HEK293 (cell line): ENCODE data around the gene ELMO1.

Experiments
- CTCF ChIA-PET: fragments of 350-600 bp; formaldehyde crosslinking; extraction: SDS; loops from one replicate; lab custom pipeline; 2021; ENCODE audit warnings: antibody characterized with exemption; lab: Yijun Ruan, JAX
- POLR2A ChIA-PET: fragments of 300-600 bp; formaldehyde crosslinking; extraction: SDS; loops from one replicate; lab custom pipeline; 2020; ENCODE audit warnings: antibody characterized with exemption, inconsistent platforms; lab: Yijun Ruan, JAX
- H3K27ac ChIP-seq: fragments of 200-500 bp; sonication (Bioruptor generic); 2 replicates; pipeline ENCODE4 v1.5.1; 2014; ENCODE audit warnings: low read depth, low read length, control low read depth, inconsistent platforms; ENCODE audit errors: extremely low read depth
- H3K36me3 ChIP-seq, 2 experiments: fragments of 200-500 bp in 1 of 2; sonication (Bioruptor generic) in 1 of 2; 1 replicate in 1 of 2; 2 replicates in 1 of 2; pipeline ENCODE4 v1.5.1; 2014 to 2017; ENCODE audit warnings: inconsistent platforms in 2 of 2, low read length in 2 of 2; ENCODE audit not compliant: control insufficient read depth in 2 of 2, insufficient read depth in 1 of 2
- H3K4me1 ChIP-seq: fragments of 200-500 bp; sonication (Bioruptor generic); 2 replicates; pipeline ENCODE4 v1.5.1; 2014; ENCODE audit warnings: mild to moderate bottlenecking, low read length, inconsistent platforms; ENCODE audit not compliant: control insufficient read depth, insufficient read depth
- H3K4me3 ChIP-seq: 2 replicates; pipeline ENCODE4 v1.5.1; 2011; ENCODE audit warnings: low read depth, mild to moderate bottlenecking, control low read depth, low read length, moderate library complexity
- H3K9me3 ChIP-seq: fragments of 200-500 bp; sonication (Bioruptor generic); 2 replicates; pipeline ENCODE4 v1.5.1; 2014; ENCODE audit warnings: low read depth, low read length, inconsistent platforms; ENCODE audit not compliant: control insufficient read depth, insufficient read depth
- HIC1 ChIP-seq: fragments of 450-650 bp; formaldehyde crosslinking; IDR thresholded peaks from 2 replicates; pipeline ENCODE4 v1.5.1; 2016; ENCODE audit warnings: missing biosample characterization, missing genetic modification characterization
- KLF16 ChIP-seq: fragments of 450-650 bp; formaldehyde crosslinking; IDR thresholded peaks from 2 replicates; pipeline ENCODE4 v1.5.1; 2017; ENCODE audit warnings: missing biosample characterization, missing genetic modification characterization
- KLF8 ChIP-seq: fragments of 450-650 bp; formaldehyde crosslinking; IDR thresholded peaks from 2 replicates; pipeline ENCODE4 v1.5.1; 2016; ENCODE audit warnings: missing biosample characterization, missing genetic modification characterization
- PRDM4 ChIP-seq: fragments of 450-650 bp; formaldehyde crosslinking; IDR thresholded peaks from 2 replicates; pipeline ENCODE4 v1.5.1; 2017; ENCODE audit warnings: missing biosample characterization, missing genetic modification characterization
- SP2 ChIP-seq: fragments of 450-650 bp; formaldehyde crosslinking; IDR thresholded peaks from 2 replicates; pipeline ENCODE4 v1.5.1; 2016; ENCODE audit warnings: missing biosample characterization, missing genetic modification characterization
- SP7 ChIP-seq: fragments of 450-650 bp; formaldehyde crosslinking; IDR thresholded peaks from 2 replicates; pipeline ENCODE4 v1.5.1; 2016; ENCODE audit warnings: missing biosample characterization, missing genetic modification characterization
- ZBTB7A ChIP-seq: fragments of 450-650 bp; formaldehyde crosslinking; IDR thresholded peaks from 2 replicates; pipeline ENCODE4 v1.5.1; 2016; ENCODE audit warnings: low read depth, missing biosample characterization, missing genetic modification characterization
- ZFP3 ChIP-seq: fragments of 450-650 bp; formaldehyde crosslinking; IDR thresholded peaks from 2 replicates; pipeline ENCODE4 v1.5.1; 2016; ENCODE audit warnings: low read depth, missing biosample characterization, missing genetic modification characterization
- ZNF10 ChIP-seq: fragments of 450-650 bp; formaldehyde crosslinking; IDR thresholded peaks from 2 replicates; pipeline ENCODE4 v1.5.1; 2017; ENCODE audit warnings: missing biosample characterization, missing genetic modification characterization
- ZNF114 ChIP-seq: fragments of 450-650 bp; formaldehyde crosslinking; IDR thresholded peaks from 2 replicates; pipeline ENCODE4 v1.5.0; 2017; ENCODE audit warnings: missing biosample characterization, missing genetic modification characterization
- ZNF140 ChIP-seq: fragments of 450-650 bp; formaldehyde crosslinking; IDR thresholded peaks from 2 replicates; pipeline ENCODE4 v1.5.1; 2016; ENCODE audit warnings: missing biosample characterization, missing genetic modification characterization
- ZNF146 ChIP-seq: fragments of 450-650 bp; formaldehyde crosslinking; IDR thresholded peaks from 2 replicates; pipeline ENCODE4 v1.5.1; 2016; ENCODE audit warnings: missing biosample characterization, missing genetic modification characterization
- ZNF184 ChIP-seq: fragments of 450-650 bp; IDR thresholded peaks from 2 replicates; pipeline ENCODE4 v1.5.1; 2018; ENCODE audit warnings: missing biosample characterization, mild to moderate bottlenecking, missing genetic modification characterization
- ZNF221 ChIP-seq: fragments of 450-650 bp; formaldehyde crosslinking; IDR thresholded peaks from 2 replicates; pipeline ENCODE4 v1.5.1; 2017; ENCODE audit warnings: missing biosample characterization, missing genetic modification characterization, borderline replicate concordance
- ZNF239 ChIP-seq: fragments of 450-650 bp; formaldehyde crosslinking; IDR thresholded peaks from 2 replicates; pipeline ENCODE4 v1.5.1; 2016; ENCODE audit warnings: missing biosample characterization, missing genetic modification characterization
- ZNF248 ChIP-seq: fragments of 450-650 bp; formaldehyde crosslinking; IDR thresholded peaks from 2 replicates; pipeline ENCODE4 v1.5.1; 2017; ENCODE audit warnings: missing biosample characterization, missing genetic modification characterization
- ZNF266 ChIP-seq: fragments of 450-650 bp; formaldehyde crosslinking; IDR thresholded peaks from 2 replicates; pipeline ENCODE4 v1.5.1; 2016; ENCODE audit warnings: missing biosample characterization, missing genetic modification characterization, low read depth
- ZNF391 ChIP-seq: fragments of 450-650 bp; formaldehyde crosslinking; IDR thresholded peaks from 2 replicates; pipeline ENCODE4 v1.5.1; 2016; ENCODE audit warnings: low read depth, missing biosample characterization, missing genetic modification characterization, borderline replicate concordance
- ZNF48 ChIP-seq: fragments of 450-650 bp; formaldehyde crosslinking; IDR thresholded peaks from 2 replicates; pipeline ENCODE4 v1.5.1; 2016; ENCODE audit warnings: missing biosample characterization, missing genetic modification characterization
- ZNF548 ChIP-seq: fragments of 450-650 bp; formaldehyde crosslinking; IDR thresholded peaks from 2 replicates; pipeline ENCODE4 v1.5.1; 2016; ENCODE audit warnings: missing biosample characterization, missing genetic modification characterization
- ZNF596 ChIP-seq: fragments of 450-650 bp; IDR thresholded peaks from 2 replicates; pipeline ENCODE4 v1.5.0; 2018; ENCODE audit warnings: missing biosample characterization, mild to moderate bottlenecking, missing genetic modification characterization, moderate library complexity
- ZNF621 ChIP-seq: fragments of 450-650 bp; formaldehyde crosslinking; IDR thresholded peaks from 2 replicates; pipeline ENCODE4 v1.5.1; 2017; ENCODE audit warnings: missing biosample characterization, missing genetic modification characterization
- ZNF629 ChIP-seq: fragments of 450-650 bp; formaldehyde crosslinking; IDR thresholded peaks from 2 replicates; pipeline ENCODE4 v1.5.1; 2017; ENCODE audit warnings: missing biosample characterization, missing genetic modification characterization
- ZNF660 ChIP-seq: fragments of 450-650 bp; IDR thresholded peaks from 2 replicates; pipeline ENCODE4 v1.5.1; 2018; ENCODE audit warnings: missing biosample characterization, mild to moderate bottlenecking, missing genetic modification characterization
- ZNF76 ChIP-seq: fragments of 450-650 bp; formaldehyde crosslinking; IDR thresholded peaks from 2 replicates; pipeline ENCODE4; 2016; ENCODE audit warnings: low read depth, missing biosample characterization, missing genetic modification characterization, borderline replicate concordance
- ZNF792 ChIP-seq: fragments of 450-650 bp; formaldehyde crosslinking; IDR thresholded peaks from 2 replicates; pipeline ENCODE4 v1.5.1; 2016; ENCODE audit warnings: missing biosample characterization, missing genetic modification characterization
- TF ChIP-seq, protein P1 (sequence below): fragments of 450-650 bp; formaldehyde crosslinking; IDR thresholded peaks from 2 replicates; pipeline ENCODE4 v1.5.1; 2016; ENCODE audit warnings: missing biosample characterization, missing genetic modification characterization
- TF ChIP-seq, protein P2 (sequence below): fragments of 450-650 bp; IDR thresholded peaks from 2 replicates; pipeline ENCODE4 v1.5.1; 2018; ENCODE audit warnings: missing biosample characterization, missing genetic modification characterization

ELMO1 gene

DNA sequence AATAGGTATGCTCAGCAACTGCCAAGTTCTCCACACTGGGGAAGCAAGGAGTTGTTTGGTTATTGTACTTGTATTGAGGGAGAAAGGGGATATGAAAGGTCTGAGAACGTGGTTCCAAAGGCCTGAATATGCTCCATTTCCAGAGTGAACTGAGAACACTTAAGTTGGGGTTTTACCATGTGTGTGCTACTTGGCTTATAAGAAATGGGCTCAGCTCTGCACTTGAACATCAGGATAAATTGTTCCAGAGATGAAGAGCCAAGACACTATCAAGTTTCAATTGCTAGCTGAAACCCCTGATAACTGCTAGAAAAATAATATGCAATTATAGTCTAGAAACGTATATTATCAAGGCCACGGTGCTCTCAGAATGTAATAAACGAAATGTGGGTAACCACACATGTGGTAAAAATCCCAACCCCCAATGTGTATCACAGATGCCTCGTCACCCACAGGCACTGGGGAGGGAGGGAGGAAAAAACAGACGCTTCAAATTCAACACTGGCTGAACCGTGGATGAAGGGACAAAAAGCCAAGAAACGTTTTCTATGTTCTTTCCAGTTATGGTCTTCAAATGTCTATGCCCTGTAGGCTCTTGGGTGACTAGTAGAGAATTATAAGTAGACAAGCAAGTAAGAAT is 16.3 kb downstream of the ELMO1 start:
- CTCF ChIA-PET, result no interaction called here
- Histone ChIP-seq H3K27ac (no peak overlapping the region), H3K4me3 (no peak overlapping the region), H3K4me1 (no peaks in the 10 kb centered on the region), H3K36me3 (no peaks in the 10 kb centered on the region), H3K9me3 (no peaks in the 10 kb centered on the region)
- POLR2A ChIA-PET, result no interaction called here
- no peak for TF ChIP-seq ZNF629
- no peak for TF ChIP-seq ZNF248 (tag by site-specific recombination)
- TF ChIP-seq ZNF114, result no peak
- no peak for TF ChIP-seq ZNF146
- TF ChIP-seq, protein P1, sequence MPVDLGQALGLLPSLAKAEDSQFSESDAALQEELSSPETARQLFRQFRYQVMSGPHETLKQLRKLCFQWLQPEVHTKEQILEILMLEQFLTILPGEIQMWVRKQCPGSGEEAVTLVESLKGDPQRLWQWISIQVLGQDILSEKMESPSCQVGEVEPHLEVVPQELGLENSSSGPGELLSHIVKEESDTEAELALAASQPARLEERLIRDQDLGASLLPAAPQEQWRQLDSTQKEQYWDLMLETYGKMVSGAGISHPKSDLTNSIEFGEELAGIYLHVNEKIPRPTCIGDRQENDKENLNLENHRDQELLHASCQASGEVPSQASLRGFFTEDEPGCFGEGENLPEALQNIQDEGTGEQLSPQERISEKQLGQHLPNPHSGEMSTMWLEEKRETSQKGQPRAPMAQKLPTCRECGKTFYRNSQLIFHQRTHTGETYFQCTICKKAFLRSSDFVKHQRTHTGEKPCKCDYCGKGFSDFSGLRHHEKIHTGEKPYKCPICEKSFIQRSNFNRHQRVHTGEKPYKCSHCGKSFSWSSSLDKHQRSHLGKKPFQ, result no peak
- TF ChIP-seq ZNF621 (tag by site-specific recombination), result no peak
- TF ChIP-seq ZNF792 (tag by site-specific recombination), result no peak
- no peak for TF ChIP-seq KLF16 (tag by site-specific recombination)
- no peak for TF ChIP-seq KLF8 (tag by site-specific recombination)
- no peak for TF ChIP-seq PRDM4 (tag by site-specific recombination)
- no peak for TF ChIP-seq HIC1 (tag by site-specific recombination)
- no peak for TF ChIP-seq SP7
- TF ChIP-seq, protein P2, sequence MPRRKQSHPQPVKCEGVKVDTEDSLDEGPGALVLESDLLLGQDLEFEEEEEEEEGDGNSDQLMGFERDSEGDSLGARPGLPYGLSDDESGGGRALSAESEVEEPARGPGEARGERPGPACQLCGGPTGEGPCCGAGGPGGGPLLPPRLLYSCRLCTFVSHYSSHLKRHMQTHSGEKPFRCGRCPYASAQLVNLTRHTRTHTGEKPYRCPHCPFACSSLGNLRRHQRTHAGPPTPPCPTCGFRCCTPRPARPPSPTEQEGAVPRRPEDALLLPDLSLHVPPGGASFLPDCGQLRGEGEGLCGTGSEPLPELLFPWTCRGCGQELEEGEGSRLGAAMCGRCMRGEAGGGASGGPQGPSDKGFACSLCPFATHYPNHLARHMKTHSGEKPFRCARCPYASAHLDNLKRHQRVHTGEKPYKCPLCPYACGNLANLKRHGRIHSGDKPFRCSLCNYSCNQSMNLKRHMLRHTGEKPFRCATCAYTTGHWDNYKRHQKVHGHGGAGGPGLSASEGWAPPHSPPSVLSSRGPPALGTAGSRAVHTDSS, result no peak
- no peak for TF ChIP-seq ZNF76 (tag by site-specific recombination)

DNA sequence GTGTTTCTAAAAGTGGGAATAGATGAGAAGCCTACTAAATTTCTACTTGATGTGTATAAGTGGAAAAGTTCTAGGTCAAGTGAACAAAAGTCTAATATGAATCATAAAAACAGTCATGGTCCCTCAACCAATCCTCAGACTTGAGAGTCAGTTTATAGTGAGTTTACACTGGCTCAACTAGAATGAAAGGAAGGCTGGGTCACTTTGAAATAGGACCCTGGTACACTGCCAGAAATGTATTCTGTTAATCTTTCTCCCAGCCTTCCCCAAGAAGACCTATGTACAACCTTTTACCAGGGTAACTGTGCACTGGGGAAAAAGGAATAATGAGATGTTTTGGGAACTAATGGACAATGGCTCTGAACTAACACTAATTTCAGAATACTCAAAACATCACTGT is 17.3 kb downstream of the ELMO1 start:
- CTCF ChIA-PET, result interaction anchor here (0.5 kb wide), 1 partner anchor 865 kb away, joined by 3 read pairs; no protein-coding TSS in a partner anchor
- no peaks in the 10 kb centered on the region for H3K36me3 ChIP-seq
- TF ChIP-seq ZNF48 (tag by site-specific recombination) (no peak), ZNF10 (tag by site-specific recombination) (no peak), ZNF548 (tag by site-specific recombination) (no peak), ZFP3 (tag by site-specific recombination) (no peak), ZNF221 (tag by site-specific recombination) (no peak), ZNF391 (no peak), ZNF239 (tag by site-specific recombination) (no peak), ZNF184 (tag by site-specific recombination) (no peak), ZNF596 (tag by site-specific recombination) (no peak), ZBTB7A (tag by site-specific recombination) (no peak), ZNF140 (tag by site-specific recombination) (no peak), ZNF660 (tag by site-specific recombination) (no peak), SP2 (tag by site-specific recombination) (no peak), ZNF266 (tag by site-specific recombination) (no peak)
- TF ChIP-seq, all 188 proteins: peak for 0
- POLR2A ChIA-PET, result no interaction called here
- H3K27ac ChIP-seq, result no peak overlapping the region
- no peaks in the 10 kb centered on the region for H3K9me3 ChIP-seq
- no peak overlapping the region for H3K4me3 ChIP-seq
- H3K4me1 ChIP-seq, result no peaks in the 10 kb centered on the region
